HG03520 (cell line): Measurements from ENCODE around the gene FMO1.
"Not testable (repeated sequence)": the region's sequence is repeated elsewhere in the genome, so short reads cannot be mapped to it uniquely, and the experiment has no call there.

ENCODE experiments used
- ATAC-seq: cut with Tn5 transposase; IDR thresholded peaks from one replicate; pipeline ENCODE4 v1.9.1; 2021; ENCODE audit warnings: mild to moderate bottlenecking, moderate library complexity; ENCODE audit not compliant: unreplicated experiment

FMO1 gene, protein sequence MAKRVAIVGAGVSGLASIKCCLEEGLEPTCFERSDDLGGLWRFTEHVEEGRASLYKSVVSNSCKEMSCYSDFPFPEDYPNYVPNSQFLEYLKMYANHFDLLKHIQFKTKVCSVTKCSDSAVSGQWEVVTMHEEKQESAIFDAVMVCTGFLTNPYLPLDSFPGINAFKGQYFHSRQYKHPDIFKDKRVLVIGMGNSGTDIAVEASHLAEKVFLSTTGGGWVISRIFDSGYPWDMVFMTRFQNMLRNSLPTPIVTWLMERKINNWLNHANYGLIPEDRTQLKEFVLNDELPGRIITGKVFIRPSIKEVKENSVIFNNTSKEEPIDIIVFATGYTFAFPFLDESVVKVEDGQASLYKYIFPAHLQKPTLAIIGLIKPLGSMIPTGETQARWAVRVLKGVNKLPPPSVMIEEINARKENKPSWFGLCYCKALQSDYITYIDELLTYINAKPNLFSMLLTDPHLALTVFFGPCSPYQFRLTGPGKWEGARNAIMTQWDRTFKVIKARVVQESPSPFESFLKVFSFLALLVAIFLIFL

DNA sequence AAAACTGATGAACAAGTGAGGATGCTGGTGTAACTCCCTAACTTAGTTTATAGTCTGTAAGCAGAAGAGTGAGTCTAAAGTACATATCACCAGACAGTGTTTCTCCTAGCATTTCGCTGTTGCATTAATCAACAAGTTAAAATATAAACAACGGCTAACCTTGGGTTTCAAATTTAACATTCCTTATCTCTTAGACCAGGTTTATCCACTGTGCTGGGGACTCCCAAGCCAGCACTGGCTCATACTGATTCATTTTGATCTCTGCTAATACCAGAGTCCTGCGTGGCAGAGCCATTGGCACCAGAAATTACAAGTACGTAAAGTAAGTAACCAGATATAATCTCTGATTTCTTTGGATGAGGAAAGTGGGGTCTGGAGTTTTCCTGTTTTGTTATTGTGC is at the start of gene FMO1:
Gene FMO1 (plus strand): TSS at position 193 of the 400 bp plus-strand sequence. CDS start 9,594 bp downstream, outside the sequence.
- ATAC-seq, result no peak

DNA sequence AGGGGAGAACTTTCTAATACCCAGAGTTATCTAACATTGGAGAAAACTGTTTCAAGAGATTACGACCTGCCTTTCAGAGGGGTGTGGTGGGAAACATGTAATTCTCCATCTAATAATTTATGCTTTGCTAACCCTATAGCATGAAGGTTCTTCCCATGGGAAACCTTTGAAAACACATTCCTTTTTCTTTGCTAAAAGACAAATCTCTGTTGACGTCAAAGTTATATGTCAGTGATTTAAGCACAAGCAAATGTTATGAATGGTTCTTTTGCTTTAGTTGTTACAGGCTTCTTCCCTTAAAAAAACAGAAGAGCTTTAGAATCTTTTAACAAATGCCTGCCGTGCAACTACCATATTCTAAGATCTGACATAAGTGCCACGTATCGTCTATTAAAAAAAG is 44.0 kb upstream of the FMO1 start:
- no peak for ATAC-seq

DNA sequence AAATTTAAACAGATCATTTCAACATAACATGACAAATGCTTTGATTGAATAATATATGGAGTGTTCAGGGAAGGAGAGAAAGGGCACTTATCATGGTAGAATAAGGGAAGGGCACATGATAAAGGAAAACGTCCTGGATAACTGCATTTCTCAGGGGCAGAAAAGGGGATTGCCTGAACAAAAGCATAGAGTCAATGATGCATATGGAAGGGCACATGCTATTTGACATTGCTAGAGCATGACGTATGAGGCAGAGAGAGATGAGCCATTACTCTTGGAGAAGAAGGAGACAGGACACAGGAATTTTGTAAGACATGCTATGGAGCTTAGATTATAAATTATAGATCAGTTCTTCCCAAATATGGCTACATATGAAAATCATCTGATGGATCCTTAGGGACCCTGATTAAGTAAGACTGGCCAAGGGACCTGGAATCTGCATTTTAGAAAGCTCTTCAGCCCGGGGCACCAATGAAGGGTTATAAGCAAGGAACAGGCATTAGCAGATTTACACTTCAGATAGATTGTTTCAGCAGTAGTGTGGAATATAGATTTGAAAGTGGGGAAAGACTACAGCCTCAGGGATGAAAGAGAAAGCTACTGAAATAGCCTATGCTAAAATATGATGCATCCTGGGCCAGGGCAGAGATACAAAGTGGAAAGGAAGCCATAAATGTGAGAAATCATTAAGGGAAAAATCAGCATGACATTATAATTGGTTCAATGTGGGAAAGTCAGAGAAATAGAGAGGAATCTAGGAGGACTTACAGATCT is 41.9 kb upstream of the FMO1 start:
- no peak for ATAC-seq

DNA sequence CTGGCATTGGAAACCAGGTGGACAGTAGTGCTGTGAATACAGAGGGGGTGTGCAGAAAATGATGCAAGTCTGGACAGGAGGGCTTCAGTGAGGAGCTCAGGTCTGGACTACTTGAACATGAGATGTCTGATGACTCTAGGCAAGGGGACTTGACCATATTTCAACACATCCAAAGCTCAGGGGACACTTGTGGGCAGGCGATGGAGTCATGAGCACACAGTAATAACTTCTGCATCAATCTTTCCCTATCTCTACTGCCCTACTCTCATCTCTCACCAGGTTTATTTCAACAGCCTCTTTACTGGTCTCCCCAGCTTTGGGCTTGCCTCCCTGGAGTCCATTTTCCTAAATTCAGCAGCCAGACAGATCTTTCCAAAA is 41.3 kb upstream of the FMO1 start:
- ATAC-seq, result no peak

DNA sequence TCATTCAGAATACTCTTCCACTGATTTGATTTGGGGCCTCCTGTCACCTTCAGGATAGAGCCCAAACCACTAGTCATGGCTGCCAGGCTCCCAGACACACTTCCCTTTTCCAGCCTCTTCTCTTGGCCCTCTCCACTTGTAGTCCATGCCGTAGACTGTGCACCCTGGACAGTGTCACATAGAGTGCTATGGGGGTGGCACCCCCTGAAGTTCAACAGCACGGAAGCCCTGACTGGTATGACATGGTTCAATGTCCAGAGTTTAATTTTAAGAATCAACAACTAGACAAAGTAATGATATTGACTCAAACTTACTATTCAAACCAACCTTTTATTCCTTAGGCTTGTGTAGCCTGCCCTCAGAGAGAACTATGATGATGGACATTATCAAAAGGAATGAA is 40.9 kb upstream of the FMO1 start:
- no peak for ATAC-seq

DNA sequence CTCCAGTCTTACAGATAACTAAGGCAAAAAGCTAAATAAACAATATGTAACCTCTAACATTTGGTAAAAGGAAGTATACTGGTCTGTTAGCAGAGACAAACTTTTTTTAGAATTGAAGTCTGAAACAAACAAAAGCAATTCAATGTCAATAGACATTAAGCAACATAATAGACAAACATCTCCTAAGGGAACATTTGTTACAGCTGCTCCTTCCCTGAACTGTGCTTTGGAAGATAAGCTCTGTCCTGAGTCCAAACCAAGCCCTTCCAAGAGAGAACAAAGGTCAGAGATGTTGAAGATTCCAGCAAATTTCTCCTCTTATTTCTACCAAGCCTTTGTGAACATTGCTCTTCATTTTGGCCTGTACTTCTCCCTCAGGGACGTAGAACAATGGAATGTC is 37.9 kb upstream of the FMO1 start:
- ATAC-seq, result no peak

DNA sequence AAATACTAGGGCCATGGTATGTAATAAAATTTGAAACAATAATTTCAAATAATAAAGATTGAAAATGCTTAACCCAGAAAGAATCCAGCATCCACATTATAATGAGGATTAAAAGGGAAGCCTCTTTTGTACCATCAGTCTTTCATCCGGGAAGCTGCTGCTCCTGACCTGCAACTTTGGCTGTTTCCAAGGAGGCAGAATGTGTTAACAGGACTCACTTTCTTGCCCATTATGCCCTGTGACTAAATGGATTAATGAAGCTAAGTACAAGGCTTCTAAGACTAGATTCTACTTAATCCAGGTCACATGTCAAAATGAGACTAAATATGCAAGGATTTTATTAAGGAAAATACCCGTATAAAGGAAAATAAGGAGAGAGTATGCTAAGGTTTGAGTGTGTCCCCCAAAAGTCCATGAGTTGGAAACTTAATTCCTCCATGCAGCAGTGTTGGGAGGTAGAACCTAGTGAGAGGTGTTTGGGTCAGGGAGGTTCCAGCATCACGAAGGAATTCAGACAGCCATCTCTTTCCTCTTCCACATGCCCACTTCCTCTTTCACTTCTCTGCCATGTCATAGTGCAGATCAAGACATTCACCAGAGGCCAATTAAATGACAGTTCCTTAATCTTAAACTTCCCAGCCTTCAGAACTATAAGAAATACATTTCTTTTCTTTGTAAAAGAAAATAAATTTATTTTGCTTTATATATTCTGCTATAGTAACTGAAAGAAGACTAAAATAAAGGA is 35.5 kb upstream of the FMO1 start:
- ATAC-seq, result no peak

DNA sequence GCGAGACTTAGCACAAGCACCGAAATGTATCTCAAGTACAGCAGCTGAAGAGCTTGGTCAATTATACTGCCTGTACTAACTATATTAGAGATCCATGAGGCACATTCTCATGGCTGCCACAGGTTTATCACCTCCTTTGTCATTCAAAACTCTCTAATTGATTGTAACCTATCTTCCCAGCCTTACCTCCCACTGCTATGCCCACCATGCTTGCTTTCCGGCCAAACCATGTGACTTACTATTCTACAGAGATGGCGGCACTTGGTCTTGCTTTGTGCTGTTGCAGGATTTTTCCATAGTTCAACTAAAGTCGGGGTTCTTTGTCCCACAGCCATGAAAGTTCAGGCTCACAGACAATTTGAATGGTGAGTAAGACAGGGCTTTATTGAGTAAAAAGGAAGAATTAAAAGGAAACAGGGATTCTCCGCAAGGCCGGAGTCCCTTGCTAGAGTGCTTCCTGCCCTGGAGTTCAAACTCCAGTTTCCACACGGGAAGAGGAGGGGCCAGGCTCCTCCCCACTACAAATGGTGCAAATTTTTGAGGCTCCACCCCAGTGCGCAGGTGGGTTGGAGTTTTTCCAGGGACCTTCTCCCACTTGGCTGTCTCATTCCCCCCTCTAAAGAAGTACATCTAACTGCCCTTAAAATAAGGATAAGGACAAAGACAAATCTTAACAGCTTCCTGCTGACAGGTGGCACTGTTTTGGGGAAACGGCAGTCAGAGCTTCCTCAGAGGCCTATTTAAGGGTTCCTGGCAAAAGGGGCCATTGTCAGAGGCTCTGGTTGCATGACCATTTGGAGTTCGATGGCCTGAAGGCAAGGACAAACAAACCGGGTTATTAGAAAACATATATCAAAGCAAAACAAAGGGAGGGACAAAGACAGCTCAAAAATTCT is 34.5 kb upstream of the FMO1 start:
- no peak for ATAC-seq

DNA sequence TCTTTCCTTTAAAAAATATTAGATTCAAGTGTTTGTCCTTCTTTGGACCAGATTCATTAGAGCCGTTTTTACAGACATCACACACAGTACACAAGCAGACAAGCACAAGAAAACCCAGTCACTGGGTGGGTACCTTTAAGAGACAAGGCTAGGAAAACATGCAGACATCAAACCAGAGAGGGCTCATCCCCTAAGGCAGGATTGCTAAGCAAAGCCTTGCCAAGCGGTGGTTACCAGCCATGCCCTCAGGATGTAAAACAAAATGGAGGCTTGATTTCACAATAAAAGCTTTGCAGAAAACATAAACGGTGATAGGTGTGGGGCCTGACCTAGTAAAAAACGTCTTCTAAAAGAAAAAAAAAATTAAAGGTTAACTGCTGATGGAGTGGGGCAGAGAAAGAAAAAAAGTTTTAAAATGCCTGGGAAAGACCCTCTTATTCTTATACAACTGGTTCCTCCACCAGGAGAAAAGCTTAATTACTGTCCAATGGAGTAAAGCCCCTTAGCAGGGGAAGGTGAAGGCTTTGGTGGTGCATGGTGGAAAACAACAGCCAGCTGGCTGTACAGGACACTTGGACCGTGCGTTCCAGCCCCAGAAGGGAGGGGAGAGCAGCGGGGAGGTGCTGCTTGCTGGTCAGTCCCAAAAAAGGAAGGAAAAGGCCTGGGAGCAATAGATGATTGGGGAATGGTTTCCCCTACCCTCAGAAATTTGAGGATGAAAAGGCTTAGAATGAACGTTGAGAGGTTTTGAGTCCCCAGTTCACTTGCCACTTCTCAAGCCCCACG is 30.4 kb upstream of the FMO1 start:
- no peak for ATAC-seq

DNA sequence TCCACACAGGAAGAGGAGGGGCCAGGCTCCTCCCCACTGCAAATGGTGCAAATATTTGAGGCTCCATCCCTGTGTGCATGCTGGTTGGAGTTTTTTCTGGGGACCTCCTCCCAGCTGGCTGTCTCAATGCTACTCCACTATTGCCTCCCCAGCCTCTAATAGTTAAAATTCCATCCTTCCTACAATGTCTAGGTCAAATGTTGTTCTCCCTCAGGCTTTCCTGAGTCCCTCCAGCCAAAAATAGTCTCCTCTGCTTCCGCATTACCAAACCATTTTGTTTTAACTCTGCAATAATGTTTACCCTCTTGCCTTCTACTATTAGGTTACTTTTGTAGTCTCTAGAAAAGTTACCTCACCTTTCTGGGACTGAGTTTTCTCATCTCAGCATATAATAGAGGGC is 29.6 kb upstream of the FMO1 start:
- ATAC-seq, result no peak

DNA sequence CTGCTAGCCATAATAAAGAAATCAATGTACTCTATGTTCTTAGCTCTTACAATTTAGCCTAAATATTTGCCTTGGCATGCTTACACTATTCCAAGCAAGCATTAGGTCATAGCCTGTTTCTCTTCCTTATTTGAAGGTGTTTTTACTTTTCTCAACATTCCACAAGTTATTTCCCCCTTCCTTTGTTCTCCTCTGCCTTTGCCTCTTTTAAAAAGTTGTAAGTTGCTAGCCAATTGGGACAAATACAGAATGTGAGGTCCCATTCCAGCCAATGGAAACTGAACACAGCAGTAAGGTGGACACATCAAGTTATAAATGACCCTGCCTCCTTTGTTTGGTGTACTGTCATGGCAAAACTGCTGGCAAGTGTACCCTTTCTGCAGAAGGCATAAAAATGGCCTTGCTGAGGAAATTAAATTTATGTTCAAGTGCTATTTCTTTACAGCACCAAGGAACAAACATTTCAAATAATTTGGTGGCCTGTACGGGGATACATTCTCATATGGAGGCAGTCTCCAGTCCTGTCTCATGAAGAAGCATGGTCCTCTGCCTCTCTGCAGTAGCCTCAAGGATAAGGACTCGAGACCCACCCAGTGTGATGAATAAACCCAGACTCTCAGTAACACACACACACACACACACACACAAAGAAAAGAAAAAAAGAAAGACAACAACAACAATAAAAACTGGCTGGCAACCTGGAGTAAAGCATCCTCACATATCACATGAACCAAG is 28.8 kb upstream of the FMO1 start:
- no peak for ATAC-seq

DNA sequence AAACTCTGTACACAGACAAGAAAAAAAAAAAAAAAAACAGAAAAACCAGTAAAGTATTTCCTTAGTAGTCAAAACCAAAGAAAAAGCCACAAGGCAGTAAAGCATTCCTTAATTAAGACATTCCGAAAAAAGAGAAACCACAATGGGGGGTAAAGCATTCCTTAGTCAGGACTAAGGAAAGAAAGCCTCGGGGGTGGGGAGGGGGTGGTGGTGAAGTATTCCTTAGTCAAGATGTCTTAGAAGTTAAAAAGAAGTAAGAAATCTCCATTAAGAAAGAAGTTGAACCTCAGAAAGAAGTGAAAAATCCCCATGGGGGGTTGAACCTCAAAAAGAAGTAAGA is 28.2 kb upstream of the FMO1 start:
- ATAC-seq, result no peak

DNA sequence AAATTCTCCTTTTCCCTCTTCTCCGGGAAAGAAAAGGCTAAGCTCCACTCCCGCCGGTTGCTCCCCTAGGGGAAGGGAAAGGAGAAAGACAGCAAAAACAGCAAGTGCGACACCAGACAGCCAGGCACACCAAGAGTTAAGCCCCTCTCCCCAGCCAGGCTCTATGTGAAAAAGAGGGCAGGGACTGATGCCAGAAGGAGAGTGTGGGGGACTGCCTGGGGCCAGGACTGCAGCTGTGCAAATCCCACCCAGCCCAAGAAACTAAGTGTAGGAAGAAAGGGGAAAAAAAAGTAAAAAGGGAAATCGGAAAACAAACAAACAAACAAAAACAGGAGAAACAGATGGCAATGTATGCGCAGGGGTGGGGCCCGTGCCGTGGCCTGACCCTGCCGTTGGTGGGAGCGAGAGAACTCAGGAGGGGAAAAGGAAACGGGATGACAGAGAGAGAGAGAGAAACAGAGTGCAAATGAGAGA is 27.7 kb upstream of the FMO1 start:
- ATAC-seq, result no peak

DNA sequence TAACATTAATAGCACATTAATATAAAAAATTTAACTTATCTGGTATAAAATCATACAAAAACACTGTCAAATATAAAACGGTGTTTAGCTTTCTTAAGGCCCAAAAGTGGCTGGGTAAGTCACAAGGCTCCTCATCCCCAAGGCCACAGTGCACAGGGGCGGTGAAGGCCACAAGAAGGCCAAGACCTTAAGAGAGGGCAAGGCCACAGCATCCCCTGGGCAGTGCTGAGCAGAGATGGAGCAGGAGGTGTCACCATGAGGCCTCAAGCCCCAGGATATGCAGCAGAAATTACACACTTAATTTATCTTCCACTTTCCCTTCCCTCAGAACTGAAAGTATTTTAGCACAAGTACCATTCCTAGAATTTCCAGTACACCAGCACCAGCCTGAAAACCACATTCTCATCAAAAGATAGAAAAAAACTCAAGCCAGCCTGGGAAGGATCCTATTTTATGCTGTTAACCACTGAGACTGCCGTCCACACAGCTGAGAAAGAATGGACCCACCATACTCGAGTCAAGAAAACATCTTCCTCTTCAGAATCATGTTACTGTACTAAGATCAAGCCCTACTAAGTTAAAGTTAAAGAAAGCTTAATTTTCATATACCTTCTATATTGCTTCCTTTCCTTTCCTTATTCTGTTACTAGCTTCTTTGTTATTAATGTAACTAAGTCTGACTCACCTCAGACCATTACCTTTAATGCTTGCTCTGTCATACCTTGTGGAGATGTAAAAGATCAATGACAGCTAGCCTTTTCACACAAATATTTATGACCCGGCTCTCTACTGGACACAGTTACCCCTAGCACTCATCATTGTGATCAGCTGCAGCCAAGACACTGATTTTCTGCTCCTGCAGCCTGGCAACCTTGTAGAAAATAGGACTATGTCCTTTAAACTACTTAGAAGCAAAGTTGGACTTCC is 26.4 kb upstream of the FMO1 start:
- ATAC-seq, result no peak

DNA sequence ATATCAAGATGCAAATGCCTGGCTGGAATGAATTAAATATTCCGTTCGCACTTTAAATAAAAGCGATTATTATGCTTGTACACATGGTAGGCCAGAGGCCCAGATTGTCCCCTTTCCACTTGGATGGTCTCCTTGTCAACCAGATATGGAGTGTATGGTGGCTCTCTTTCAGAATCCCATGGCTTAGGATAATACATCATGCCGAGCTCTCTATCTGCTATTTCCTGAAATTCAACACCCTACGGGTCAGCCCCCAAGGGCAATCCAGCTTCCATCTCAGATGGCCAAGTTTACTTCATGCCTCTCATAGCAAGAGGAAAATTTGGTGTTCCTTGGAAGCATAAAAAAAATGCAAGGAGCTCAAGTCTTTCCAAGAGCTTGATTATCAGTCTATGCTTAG is 25.4 kb upstream of the FMO1 start:
- ATAC-seq, result no peak

DNA sequence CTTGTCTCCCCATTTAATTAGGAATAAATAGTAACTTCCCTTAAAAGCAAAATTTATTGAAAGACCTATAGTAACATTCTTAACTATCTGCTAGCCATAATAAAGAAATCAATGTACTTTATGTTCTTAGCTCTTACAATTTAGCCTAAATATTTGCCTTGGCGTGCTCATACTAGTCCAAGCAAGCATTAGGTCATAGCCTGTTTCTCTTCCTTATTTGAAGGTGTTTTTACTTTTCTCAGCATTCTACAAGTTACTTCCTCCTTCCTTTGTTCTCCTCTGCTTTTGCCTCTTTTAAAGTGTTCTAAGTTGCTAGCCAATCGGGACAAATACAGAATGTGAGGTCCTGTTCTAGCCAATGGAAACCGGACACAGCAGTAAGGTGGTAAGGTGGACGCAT is 24.0 kb upstream of the FMO1 start:
- ATAC-seq, result not testable (repeated sequence)

DNA sequence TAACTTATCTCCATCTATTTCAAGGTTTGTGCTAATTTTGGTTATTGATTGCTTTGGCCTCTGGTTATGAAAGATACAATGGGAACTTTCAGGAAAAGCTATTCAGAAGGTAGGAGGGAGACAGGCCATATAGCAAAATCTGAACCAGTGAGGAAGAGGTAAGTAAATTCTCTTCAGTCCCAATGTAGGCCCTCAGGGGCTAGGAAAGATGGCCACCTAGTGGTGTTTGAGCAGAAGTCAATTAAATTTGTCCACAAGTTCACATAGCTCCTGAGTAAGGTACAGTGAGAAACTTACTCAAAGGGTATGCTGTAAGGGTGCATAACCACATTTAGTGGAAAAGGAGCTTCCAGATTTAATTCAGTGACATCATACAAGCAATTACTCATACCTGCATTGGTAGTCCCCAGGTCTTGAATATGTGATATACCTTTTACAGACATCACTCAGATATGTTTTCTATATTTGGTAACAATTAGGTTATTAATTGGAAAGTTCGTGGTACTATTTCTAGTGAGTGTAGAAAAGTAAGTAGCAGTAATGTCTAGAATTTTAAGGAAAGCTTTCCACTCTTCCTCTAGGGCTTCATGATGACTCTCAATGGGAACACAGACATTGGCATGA is 21.4 kb upstream of the FMO1 start:
- peak; percentile 89 for ATAC-seq
